NB4 (cell line): Measurements from ENCODE around the gene IQCK.

Experiments used
- MYC ChIP-seq: IDR thresholded peaks from 2 replicates; pipeline ENCODE4 v1.6.1; 2011; ENCODE audit warnings: low read depth, low read length
- POLR2A ChIP-seq: IDR thresholded peaks from 2 replicates; pipeline ENCODE4 v1.6.1; 2011; ENCODE audit warnings: mild to moderate bottlenecking; ENCODE audit not compliant: insufficient read length; ENCODE audit errors: extremely low read depth
- TF ChIP-seq, protein P1 (sequence below): IDR thresholded peaks from one replicate; pipeline ENCODE4 v1.5.1; 2012; ENCODE audit warnings: low read depth, low read length
- TF ChIP-seq, protein P2 (sequence below): IDR thresholded peaks from 2 replicates; pipeline ENCODE4 v1.6.1; 2011; ENCODE audit warnings: low read depth, low read length

DNA sequence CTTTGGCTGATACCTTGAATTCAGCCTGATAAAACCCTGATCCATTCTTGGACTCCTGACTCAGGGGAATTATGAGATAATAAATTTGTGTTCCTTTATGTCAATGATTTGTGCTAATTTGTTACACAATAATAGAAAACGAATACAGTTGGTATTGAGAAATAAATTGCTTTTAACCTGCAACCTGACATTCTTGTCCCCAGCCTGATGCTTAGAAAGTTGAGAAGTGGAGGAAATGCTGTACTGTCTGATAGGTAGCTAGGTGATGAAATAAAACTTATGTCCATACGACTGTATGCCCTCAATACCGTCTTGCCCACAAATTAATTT is 10.5 kb downstream of the IQCK start:
- no peak for TF ChIP-seq POLR2A
- TF ChIP-seq, protein P1, sequence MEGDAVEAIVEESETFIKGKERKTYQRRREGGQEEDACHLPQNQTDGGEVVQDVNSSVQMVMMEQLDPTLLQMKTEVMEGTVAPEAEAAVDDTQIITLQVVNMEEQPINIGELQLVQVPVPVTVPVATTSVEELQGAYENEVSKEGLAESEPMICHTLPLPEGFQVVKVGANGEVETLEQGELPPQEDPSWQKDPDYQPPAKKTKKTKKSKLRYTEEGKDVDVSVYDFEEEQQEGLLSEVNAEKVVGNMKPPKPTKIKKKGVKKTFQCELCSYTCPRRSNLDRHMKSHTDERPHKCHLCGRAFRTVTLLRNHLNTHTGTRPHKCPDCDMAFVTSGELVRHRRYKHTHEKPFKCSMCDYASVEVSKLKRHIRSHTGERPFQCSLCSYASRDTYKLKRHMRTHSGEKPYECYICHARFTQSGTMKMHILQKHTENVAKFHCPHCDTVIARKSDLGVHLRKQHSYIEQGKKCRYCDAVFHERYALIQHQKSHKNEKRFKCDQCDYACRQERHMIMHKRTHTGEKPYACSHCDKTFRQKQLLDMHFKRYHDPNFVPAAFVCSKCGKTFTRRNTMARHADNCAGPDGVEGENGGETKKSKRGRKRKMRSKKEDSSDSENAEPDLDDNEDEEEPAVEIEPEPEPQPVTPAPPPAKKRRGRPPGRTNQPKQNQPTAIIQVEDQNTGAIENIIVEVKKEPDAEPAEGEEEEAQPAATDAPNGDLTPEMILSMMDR = no peak
- TF ChIP-seq MYC = no peak
- TF ChIP-seq, protein P2, sequence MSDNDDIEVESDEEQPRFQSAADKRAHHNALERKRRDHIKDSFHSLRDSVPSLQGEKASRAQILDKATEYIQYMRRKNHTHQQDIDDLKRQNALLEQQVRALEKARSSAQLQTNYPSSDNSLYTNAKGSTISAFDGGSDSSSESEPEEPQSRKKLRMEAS = no peak
